Stimulated activated CD8-positive, alpha-beta memory T cell treated with anti-CD3 and anti-CD28 coated beads, Interleukin-15, amount 100 ng/mL, for 4 hours (primary cell): ENCODE results near the gene ZFYVE28.
"Not testable (repeated sequence)": the region's sequence is repeated elsewhere in the genome, so short reads cannot be mapped to it uniquely, and the experiment has no call there.

ENCODE experiments used
- DNase-seq, 2 donors: peaks; one replicate each; pipeline ENCODE4 v3.0.0-alpha.2; 2020; ENCODE audit warnings: low read depth in 2 of 2

The ZFYVE28 gene

GRCh38 chr4:2390784-2391421, 27.5 kb downstream of the ZFYVE28 start:
- no peak for DNase-seq

- DNase-seq = no peak
Observed at GRCh38 chr4:2390146-2390545, 28.3 kb downstream of the ZFYVE28 start.

- no peak for DNase-seq
Observed at GRCh38 chr4:2389691-2390090, 28.8 kb downstream of the ZFYVE28 start.

- no peak for DNase-seq
Observed at GRCh38 chr4:2388429-2389182, 29.8 kb downstream of the ZFYVE28 start.

GRCh38 chr4:2387829-2388228, 30.6 kb downstream of the ZFYVE28 start:
- DNase-seq = no peak

GRCh38 chr4:2387218-2387617, 31.2 kb downstream of the ZFYVE28 start:
- no peak for DNase-seq

GRCh38 chr4:2386717-2387116, 31.7 kb downstream of the ZFYVE28 start:
- no peak for DNase-seq

- DNase-seq = no peak
Observed at GRCh38 chr4:2385516-2385915, 32.9 kb downstream of the ZFYVE28 start.

GRCh38 chr4:2384245-2384644, 34.2 kb downstream of the ZFYVE28 start:
- no peak for DNase-seq

- DNase-seq = no peak
Observed at GRCh38 chr4:2383760-2384159, 34.7 kb downstream of the ZFYVE28 start.

- not testable (repeated sequence) for DNase-seq
Observed at GRCh38 chr4:2383220-2383631, 35.2 kb downstream of the ZFYVE28 start.

GRCh38 chr4:2382769-2383202, 35.7 kb downstream of the ZFYVE28 start:
- not testable (repeated sequence) for DNase-seq

GRCh38 chr4:2380589-2380988, 37.9 kb downstream of the ZFYVE28 start:
- not testable (repeated sequence) for DNase-seq

GRCh38 chr4:2378898-2379297, 39.5 kb downstream of the ZFYVE28 start:
- DNase-seq = no peak

- DNase-seq = no peak
Observed at GRCh38 chr4:2378401-2378800, 40.0 kb downstream of the ZFYVE28 start.

GRCh38 chr4:2377241-2377640, 41.2 kb downstream of the ZFYVE28 start:
- DNase-seq = no peak

- no peak for DNase-seq
Observed at GRCh38 chr4:2375427-2375826, 43.0 kb downstream of the ZFYVE28 start.

- no peak for DNase-seq
Observed at GRCh38 chr4:2373532-2373931, 44.9 kb downstream of the ZFYVE28 start.

- no peak for DNase-seq
Observed at GRCh38 chr4:2372488-2373030, 45.9 kb downstream of the ZFYVE28 start.

- DNase-seq = no peak
Observed at GRCh38 chr4:2371765-2372487, 46.5 kb downstream of the ZFYVE28 start.

- DNase-seq = no peak
Observed at GRCh38 chr4:2370597-2371320, 47.7 kb downstream of the ZFYVE28 start.
